LNCaP clone FGC (cell line): ENCODE data around the gene DOCK9.
"Not testable (repeated sequence)": the region's sequence is repeated elsewhere in the genome, so short reads cannot be mapped to it uniquely, and the experiment has no call there.

ENCODE experiments used
- DNase-seq: peaks from one replicate; pipeline ENCODE4 v3.0.0-alpha.2; 2011; ENCODE audit warnings: low read depth
- H3K4me3 ChIP-seq: 2 replicates; pipeline ENCODE4 v1.5.1; 2011; ENCODE audit warnings: mild to moderate bottlenecking, low read depth, low read length, control low read depth
- TF ChIP-seq, protein P1 (sequence below): IDR thresholded peaks from 2 replicates; pipeline ENCODE4 v1.5.1; 2012; ENCODE audit warnings: mild to moderate bottlenecking; ENCODE audit not compliant: control insufficient read depth, insufficient read depth; ENCODE audit errors: extremely low read depth

Gene DOCK9

GRCh38 chr13:98820744-98821371 is 157.0 kb downstream of the DOCK9 start:
- no peak overlapping the region for H3K4me3 ChIP-seq
- TF ChIP-seq, protein P1, sequence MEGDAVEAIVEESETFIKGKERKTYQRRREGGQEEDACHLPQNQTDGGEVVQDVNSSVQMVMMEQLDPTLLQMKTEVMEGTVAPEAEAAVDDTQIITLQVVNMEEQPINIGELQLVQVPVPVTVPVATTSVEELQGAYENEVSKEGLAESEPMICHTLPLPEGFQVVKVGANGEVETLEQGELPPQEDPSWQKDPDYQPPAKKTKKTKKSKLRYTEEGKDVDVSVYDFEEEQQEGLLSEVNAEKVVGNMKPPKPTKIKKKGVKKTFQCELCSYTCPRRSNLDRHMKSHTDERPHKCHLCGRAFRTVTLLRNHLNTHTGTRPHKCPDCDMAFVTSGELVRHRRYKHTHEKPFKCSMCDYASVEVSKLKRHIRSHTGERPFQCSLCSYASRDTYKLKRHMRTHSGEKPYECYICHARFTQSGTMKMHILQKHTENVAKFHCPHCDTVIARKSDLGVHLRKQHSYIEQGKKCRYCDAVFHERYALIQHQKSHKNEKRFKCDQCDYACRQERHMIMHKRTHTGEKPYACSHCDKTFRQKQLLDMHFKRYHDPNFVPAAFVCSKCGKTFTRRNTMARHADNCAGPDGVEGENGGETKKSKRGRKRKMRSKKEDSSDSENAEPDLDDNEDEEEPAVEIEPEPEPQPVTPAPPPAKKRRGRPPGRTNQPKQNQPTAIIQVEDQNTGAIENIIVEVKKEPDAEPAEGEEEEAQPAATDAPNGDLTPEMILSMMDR: no peak
- DNase-seq: no peak

DNA sequence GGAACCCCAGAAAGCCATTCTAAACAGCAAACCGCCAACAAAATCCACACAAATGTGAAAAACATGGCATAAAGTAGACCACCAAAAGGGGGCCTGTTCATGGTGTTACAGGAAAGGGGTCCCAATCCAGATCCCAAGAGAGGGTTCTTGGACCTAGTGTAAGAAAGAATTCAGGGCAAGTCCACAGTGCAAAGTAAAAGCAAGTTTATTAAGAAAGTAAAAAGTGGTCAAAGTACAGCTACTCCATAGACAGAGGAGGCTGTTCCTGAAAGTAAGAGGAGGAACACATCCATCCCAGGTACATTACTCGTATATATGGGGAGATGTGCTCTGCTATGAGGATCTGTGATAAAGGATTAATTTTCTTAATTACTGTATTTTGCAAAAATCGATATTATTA is 157.6 kb downstream of the DOCK9 start:
- no peak overlapping the region for H3K4me3 ChIP-seq
- TF ChIP-seq, protein P1: no peak
- no peak for DNase-seq

GRCh38 chr13:98819382-98820010 is 158.4 kb downstream of the DOCK9 start:
- DNase-seq: no peak
- TF ChIP-seq, protein P1: no peak

GRCh38 chr13:98816406-98816805 is 161.5 kb downstream of the DOCK9 start:
- no peak overlapping the region for H3K4me3 ChIP-seq
- no peak for DNase-seq
- TF ChIP-seq, protein P1: no peak

More at GRCh38 chr13:98819382-98820010, 158.4 kb downstream of the DOCK9 start:
- no peak overlapping the region for H3K4me3 ChIP-seq

- DNase-seq: no peak
Measured at GRCh38 chr13:98813993-98814392, 163.9 kb downstream of the DOCK9 start.

DNA sequence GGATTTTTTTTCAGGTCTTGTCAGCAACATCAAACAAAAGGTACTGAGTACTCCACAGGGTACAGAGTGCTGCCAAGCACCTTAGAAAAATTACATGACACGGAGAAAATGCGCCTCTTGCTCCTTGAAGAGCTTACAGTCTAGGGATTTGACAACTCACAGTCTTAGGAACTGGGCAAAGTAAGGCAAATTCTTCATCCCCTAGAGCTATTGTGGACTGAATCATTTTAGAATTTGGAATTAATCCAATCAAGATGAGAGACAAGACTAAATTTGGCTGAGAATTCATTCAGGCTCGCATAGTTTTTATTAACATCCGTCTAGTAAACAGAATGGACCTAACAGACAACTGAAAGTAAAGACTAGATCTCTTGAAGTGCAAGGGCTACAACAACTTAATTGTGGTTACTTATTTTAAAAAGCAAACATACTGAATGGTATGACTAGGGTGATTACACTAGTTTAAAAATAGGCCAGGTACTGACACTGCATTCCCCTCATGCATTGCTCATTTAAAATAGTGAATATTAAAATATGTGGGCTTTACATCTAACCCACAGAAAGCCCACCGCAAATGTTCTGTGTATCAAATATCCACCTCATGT is 165.6 kb downstream of the DOCK9 start:
- H3K4me3 ChIP-seq, DNase-seq: not testable (repeated sequence)

More at GRCh38 chr13:98813993-98814392, 163.9 kb downstream of the DOCK9 start:
- TF ChIP-seq, protein P1: no peak
- H3K4me3 ChIP-seq: no peak overlapping the region

GRCh38 chr13:98810746-98811145 is 167.1 kb downstream of the DOCK9 start:
- no peak overlapping the region for H3K4me3 ChIP-seq
- TF ChIP-seq, protein P1: no peak
- DNase-seq: no peak
